HG03520 (cell line): Measurements from ENCODE around the gene ADH1C.
"Not testable (repeated sequence)": the region's sequence is repeated elsewhere in the genome, so short reads cannot be mapped to it uniquely, and the experiment has no call there.

ENCODE experiments used
- ATAC-seq: cut with Tn5 transposase; IDR thresholded peaks from one replicate; pipeline ENCODE4 v1.9.1; 2021; ENCODE audit warnings: mild to moderate bottlenecking, moderate library complexity; ENCODE audit not compliant: unreplicated experiment

The ADH1C gene

DNA sequence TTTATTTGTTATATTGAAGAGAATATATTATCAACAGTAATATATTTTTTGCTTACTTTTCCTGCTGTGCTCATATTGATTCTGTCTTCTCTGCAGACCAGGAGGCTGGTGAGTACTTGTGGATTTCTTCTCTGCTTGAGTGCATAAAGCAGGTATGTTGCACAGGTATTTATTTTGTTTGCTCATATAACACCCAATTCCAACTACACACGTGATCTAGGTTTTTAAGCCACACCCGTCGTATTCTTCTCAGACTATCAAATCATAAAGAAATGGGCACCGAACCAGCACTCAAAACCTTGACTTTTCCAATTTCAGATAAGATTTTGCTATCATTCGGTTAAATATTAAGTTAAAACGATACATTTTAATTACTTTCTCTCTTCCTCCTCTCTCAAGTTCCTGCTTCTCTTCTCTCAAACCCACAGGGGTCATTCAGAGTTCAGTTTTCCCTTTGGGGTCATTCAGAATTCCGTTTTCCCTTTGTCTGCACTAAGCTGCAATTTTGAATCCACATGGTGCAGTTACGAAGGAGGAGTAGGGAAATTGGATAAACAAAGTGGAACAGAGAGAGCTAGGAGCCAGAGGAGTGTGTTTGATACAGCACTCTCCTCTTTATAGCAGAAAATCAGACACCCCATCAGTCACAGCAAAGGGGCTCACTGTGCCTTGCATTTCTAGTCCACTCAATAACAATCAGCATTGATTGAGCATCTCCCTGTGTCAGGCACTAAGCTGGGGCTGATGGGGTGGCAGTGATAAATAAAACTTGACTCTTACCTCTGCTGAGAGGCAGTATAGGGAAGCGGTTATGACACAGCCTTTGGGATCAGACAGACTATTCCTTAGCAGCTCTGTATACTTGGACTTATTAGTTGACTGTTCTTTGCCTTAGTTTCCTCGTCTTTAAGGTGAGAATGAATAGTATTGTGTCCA lies at the start of gene ADH1C:
Gene ADH1C, minus strand, starts transcription at position 145 of the 936 bp plus-strand sequence. Its CDS starts 71 bp downstream, at position 74.
- ATAC-seq, result no peak

- ATAC-seq, result no peak
Observed at GRCh38 chr4:99400831-99401230, 48.3 kb upstream of the ADH1C start.

- no peak for ATAC-seq
Observed at GRCh38 chr4:99399017-99399416, 46.5 kb upstream of the ADH1C start.

- ATAC-seq, result no peak
Observed at GRCh38 chr4:99395595-99396364, 43.2 kb upstream of the ADH1C start.

GRCh38 chr4:99394896-99395295 lies 42.4 kb upstream of the ADH1C start:
- no peak for ATAC-seq

- ATAC-seq, result no peak
Observed at GRCh38 chr4:99390055-99390454, 37.5 kb upstream of the ADH1C start.

- no peak for ATAC-seq
Observed at GRCh38 chr4:99389606-99390005, 37.1 kb upstream of the ADH1C start.

DNA sequence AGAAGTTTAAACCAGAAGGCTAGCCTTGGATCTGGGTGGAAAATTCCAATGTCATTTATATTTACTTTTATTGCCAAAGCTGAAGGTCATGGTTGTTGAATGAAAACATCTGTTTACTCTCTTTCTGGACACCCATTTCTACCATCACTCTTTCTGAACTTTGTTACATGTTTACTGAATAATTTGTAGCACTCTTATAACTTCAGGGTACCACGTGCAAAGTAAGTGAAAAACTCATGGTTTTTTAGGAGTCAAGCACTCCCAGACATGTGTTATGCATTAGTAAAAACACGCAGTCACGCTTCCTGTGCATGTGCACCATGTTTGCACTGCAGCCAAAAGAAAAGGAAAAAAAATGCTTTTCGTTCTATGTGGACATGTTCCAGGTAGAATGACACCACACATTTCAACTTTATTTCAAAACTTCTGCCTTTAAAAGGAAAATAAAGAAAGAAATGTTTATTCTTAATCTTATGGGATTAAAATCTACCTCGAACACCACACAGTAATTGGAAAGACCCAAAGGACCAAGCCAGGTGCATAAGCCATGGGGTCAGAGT lies 31.4 kb upstream of the ADH1C start:
- ATAC-seq, result no peak

DNA sequence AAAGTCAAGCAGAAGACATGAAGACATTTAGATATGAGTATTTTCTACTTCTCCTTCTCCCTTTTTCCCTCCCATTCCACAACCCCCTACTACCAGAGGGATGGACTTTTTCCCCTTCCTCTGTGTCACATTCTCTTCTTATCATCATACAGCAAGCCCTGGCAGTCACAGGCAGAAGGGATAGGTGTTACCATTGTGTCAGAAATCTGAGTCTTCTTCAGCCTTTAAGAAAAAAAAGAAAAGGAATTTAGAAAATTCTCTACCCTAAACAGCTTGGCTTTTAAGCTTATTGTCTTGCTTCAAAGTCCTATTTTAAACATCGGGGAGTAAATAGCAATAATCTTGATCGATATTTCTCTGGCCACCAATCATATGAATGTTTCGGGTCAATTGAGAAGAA lies 30.9 kb upstream of the ADH1C start:
- ATAC-seq, result no peak

- no peak for ATAC-seq
Observed at GRCh38 chr4:99382745-99383360, 30.3 kb upstream of the ADH1C start.

- no peak for ATAC-seq
Observed at GRCh38 chr4:99381588-99382175, 29.1 kb upstream of the ADH1C start.

GRCh38 chr4:99379571-99379970 lies 27.0 kb upstream of the ADH1C start:
- ATAC-seq, result no peak

DNA sequence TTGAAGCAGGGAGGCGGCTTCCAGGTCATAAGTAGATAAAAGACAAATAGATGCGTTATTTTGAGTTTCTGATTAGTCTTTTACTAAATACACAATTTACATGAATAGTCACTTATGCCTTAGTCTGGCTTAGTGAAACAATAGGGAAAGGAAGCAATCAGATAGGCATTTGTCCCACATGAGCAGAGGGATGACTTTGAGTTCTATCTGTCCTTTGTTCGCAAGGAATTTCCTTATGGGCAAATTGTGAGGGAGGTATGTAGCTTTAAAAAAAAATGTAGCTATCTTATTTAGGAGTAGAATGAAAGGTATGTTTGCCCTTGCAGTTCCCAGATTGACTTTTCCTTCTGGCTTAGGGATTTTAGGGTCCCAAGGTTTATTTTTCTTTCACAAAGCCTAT lies 26.3 kb upstream of the ADH1C start:
- ATAC-seq, result no peak

DNA sequence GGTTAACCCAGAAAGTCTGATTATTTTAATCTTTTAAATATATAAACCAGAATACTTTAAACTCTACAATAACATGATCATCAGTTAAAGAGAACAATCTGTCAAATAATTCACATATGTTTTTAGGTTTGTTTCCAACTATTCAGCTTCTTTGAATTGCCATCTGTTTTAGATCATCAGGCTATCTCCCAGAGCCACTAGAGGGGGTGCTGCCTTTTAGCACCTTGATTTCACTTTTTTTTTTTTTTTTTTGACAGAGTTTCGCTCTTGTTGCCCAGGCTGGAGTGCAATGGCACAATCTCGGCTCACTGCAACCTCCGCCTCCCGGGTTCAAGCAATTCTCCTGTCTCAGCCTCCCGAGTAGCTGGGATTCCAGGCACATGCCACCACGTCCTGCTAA lies 24.8 kb upstream of the ADH1C start:
- not testable (repeated sequence) for ATAC-seq

DNA sequence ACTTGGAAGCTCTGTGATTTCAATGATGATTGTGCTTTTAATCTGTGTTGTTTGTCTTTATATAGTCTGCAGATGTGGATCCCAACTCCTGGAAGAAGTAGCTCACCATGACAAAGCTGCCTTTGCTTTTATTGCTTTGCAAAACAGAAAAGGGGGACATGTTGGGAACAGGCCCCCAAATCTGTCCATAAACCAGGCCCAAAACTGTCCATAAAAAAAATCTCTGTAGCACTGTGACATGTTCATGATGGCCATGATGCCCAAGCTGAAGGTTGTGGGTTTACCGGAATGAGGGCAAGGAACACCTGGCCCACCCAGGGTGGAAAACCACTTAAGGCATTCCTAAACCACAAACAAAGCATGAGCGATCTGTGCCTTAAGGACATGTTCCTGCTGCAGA lies 19.9 kb upstream of the ADH1C start:
- ATAC-seq, result not testable (repeated sequence)

- not testable (repeated sequence) for ATAC-seq
Observed at GRCh38 chr4:99367817-99368216, 15.3 kb upstream of the ADH1C start.

GRCh38 chr4:99366491-99366890 lies 13.9 kb upstream of the ADH1C start:
- no peak for ATAC-seq

DNA sequence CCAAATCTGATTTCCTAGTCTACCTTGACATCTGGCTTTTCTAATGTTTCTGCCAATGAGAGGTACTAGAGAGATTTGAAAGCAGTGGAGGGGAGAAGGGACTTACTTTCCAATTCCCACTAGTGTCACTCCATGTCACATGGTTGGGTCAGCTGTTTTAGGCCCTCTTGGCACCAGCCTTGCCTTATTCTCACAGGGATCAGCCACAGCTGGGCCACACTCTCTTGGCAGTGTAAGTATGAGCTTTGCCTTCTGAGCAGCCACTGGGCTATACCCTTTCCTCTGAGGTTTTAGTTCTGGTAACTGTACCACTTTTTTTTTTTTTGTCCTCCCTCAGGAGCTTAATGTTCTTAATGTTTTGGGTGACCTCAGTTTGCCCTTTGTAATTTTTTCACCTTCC lies 10.2 kb upstream of the ADH1C start:
- ATAC-seq, result no peak

DNA sequence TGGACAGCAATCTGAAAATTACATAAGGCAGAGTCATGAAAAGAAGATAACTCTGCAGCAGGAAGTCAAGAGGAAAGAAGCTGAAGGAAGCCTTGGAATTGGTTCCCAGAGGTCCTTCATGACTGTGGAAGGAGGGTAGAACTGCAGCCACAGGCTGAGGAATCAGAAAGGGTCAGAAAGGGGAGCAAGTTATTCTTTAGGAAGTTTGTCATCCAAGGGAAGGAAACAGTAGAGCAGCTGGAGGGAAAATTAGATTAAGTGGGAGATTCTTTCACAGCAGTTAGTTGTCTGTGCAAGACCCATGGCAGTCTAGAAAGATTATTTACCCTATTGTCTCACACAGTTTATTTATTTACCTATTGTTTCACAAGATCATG lies 9.3 kb upstream of the ADH1C start:
- ATAC-seq, result no peak

DNA sequence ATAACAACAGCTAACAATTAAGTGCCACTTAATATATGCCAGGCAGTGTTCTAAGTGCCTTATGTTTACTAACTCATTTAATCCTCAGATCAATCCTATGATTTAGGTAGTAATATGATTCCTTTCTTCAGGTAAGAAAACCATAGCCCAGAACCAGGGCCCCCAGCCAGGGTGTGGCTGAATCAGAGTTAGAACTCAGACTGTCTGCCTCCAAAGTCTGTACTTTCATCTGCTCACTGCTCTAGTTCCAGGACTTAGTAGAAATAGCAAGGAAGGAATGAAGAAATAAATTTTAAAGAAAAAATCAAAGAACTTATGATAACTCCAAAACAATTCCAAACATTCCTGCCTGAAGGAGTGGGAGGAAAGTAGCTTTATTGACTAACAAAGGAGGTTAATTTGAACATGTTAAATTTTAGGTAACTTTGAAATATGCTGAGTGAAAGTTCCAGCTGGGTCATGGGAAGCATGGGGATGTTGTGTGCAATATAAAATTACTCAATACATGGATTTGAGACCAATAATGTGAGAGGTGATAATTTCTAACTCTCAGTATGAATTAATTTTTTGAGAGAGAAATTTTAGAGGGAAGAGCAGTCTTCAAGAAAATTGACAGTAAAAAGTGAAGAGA lies 8.8 kb upstream of the ADH1C start:
- ATAC-seq, result no peak
